Body of pancreas (tissue), 4 donors: ENCODE data around the gene GINS1.

ENCODE experiments used
- CTCF ChIP-seq, 7 experiments: fragments of 450-650 bp in 4 of 7; fragments of 200-600 bp in 3 of 7; sonication (generic) in 3 of 7; IDR thresholded peaks; one replicate each; pipeline ENCODE4 v1.5.1; 2016 to 2019; ENCODE audit warnings: antibody characterized with exemption in 7 of 7
- POLR2A ChIP-seq, 3 donors: fragments of 450-650 bp; IDR thresholded peaks; one replicate each; pipeline ENCODE4 v1.6.1; 2016; ENCODE audit warnings: antibody characterized with exemption in 3 of 3, mild to moderate bottlenecking in 2 of 3

GRCh38 chr20:25372584-25373336, 34.7 kb upstream of the GINS1 start:
- TF ChIP-seq CTCF (IDR thresholded peaks at IDR 0.05) (no peak), POLR2A (IDR thresholded peaks at IDR 0.05) (no peak)
